ENCODE results near the gene ME2.
A peak's percentile ranks its signal among the peaks of the same experiment; 100 is the strongest.
"Not testable (repeated sequence)": the region's sequence is repeated elsewhere in the genome, so short reads cannot be mapped to it uniquely, and the experiment has no call there.

Gene ME2

DNA sequence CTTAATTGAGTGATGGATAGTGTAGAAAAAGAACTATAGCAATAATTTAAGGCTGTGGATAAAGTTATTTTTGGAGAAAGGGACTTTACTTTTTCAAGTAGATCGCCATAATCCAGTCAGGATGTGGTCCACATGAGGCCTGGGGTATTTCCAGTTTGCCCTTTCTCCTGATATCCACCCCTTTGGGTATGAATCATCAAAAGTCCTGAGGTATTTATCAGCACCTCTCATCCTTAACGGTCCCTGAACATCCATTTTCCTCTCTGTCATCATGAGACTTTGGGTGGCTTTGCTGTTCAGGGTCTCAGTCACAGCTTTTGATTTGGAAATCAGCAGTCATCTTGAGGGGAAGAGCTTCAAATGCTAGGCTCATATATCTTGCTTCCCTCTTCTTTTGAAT, 49.6 kb downstream of the ME2 start:
- ATAC-seq: no peak
- peaks cover 4% of the 10 kb centered on the region for H3K9me3 Mint-ChIP-seq
- H3K27ac Mint-ChIP-seq: no peak overlapping the region
- H3K36me3 Mint-ChIP-seq: peaks cover 56% of the 10 kb centered on the region
- no peaks in the 10 kb centered on the region for H3K4me1 Mint-ChIP-seq
- H3K27me3 Mint-ChIP-seq: no peaks in the 10 kb centered on the region
- no peak overlapping the region for H3K4me3 Mint-ChIP-seq

DNA sequence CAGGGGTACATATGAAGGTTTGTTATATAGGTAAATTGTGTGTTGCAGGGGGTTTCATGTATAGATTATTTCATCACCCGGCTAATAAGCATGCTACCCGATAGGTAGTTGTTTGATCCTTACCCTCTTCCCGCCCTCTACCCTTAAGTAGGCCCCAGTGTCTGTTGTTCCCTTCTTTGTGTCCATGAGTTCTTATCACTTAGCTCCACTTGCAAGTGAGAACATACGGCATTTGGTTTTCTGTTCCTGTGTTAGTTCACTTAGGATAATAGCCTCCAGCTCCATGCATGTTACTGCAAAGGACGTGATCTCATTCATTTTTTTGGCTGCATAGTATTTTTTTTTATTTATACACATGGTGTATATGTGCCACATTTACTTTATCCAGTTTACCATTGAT, 54.8 kb downstream of the ME2 start:
- H3K9me3 Mint-ChIP-seq: no peaks in the 10 kb centered on the region
- ATAC-seq: no peak
- H3K36me3 Mint-ChIP-seq: peaks cover 46% of the 10 kb centered on the region
- H3K27ac Mint-ChIP-seq: no peak overlapping the region
- no peaks in the 10 kb centered on the region for H3K4me1 Mint-ChIP-seq
- H3K27me3 Mint-ChIP-seq: no peaks in the 10 kb centered on the region
- no peak overlapping the region for H3K4me3 Mint-ChIP-seq

DNA sequence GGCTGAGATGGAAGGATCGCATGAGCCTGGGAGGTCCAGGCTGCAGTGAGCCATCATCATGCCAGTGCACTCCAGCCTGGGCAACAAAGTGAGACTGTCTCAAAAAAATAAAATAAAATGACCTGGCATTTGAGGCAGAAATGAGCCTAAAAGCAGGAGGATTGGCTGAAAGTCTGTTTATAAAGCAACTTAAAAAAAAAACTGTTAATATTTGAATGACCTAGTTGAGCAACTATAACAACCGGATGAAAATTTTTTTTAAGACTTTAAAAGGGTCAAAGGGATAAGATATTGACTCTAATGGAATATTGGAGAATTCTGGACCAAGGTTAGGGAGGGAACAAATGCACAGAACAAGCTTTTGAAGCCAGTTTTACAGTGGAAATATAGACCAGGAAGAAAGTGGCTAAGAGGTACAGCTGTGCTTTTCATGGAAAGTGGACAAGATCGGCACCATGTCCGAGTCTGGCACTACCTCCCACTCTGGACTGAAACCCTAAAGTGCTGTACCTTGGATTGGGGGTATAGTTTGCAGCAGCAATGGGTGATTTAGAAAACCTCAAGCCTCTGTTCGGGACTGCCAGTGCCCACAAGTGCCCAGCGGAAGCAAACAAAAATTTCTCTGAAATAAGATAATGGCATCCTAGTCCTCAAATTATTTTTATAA, 55.8 kb downstream of the ME2 start:
- no peak overlapping the region for H3K27ac Mint-ChIP-seq

DNA sequence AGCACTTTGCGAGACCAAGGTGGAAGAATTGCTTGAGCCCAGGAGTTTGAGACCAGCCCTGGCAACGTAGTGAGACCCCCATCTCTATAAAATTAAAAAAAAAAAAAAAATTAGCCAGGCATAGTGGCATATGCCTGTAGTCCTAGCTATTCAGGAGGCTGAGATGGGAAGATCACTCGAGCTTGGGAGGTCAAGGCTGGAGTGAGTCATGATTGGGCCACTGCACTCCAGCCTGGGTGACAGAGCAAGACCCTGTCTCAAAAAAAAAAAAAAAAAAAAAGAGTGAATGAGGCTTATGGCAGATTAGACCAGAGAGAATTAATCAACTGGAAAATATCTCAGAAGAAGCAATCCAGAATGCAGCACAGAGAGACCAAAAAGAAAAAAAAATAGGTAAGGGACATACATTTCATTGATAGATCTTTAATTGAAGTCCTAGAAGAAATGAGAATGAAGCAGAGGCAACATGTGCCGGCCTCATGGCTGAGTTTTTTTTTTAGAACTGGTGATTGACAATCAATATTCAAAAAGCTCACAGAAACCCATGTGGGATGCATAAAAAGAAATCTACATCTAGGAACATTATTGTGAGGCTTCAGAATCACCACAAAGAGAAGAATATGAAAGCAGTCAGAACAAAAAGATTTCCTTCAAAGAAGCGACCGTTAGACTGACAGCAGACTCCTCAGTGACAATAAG, 56.7 kb downstream of the ME2 start:
- no peak for ATAC-seq
- H3K4me1 Mint-ChIP-seq: no peaks in the 10 kb centered on the region
- no peak overlapping the region for H3K27ac Mint-ChIP-seq
- no peak overlapping the region for H3K4me3 Mint-ChIP-seq
- no peaks in the 10 kb centered on the region for H3K27me3 Mint-ChIP-seq
- no peaks in the 10 kb centered on the region for H3K9me3 Mint-ChIP-seq
- peaks cover 57% of the 10 kb centered on the region for H3K36me3 Mint-ChIP-seq

More for the DNA sequence above, 55.8 kb downstream of the ME2 start:
- H3K27me3 Mint-ChIP-seq: no peaks in the 10 kb centered on the region
- H3K4me3 Mint-ChIP-seq: no peak overlapping the region
- H3K4me1 Mint-ChIP-seq: no peaks in the 10 kb centered on the region
- ATAC-seq: no peak
- H3K36me3 Mint-ChIP-seq: peaks cover 54% of the 10 kb centered on the region
- H3K9me3 Mint-ChIP-seq: no peaks in the 10 kb centered on the region

DNA sequence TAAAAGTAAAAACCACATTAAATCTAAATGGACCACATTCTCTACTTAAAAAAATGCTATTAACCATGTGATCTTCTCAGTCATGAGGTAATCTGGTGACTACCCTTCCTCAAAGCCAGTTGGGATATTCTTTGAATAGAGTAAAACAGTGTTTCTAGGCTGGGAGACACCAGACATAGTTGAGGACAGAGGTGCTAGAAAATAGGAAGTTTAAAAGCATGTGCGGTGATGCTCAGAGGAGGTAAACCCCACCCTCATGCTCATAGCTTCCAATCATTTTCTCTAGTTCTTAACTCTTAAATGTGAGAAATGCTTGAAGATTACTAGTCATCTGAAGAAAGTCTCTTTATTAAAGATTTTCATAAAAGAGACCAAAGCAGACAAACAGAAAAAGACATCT, 58.3 kb downstream of the ME2 start:
- no peak for ATAC-seq
- Mint-ChIP-seq H3K36me3 (peaks cover 60% of the 10 kb centered on the region), H3K4me3 (no peak overlapping the region), H3K27ac (peak overlapping the region; percentile 5), H3K9me3 (no peaks in the 10 kb centered on the region), H3K4me1 (no peaks in the 10 kb centered on the region), H3K27me3 (no peaks in the 10 kb centered on the region)

DNA sequence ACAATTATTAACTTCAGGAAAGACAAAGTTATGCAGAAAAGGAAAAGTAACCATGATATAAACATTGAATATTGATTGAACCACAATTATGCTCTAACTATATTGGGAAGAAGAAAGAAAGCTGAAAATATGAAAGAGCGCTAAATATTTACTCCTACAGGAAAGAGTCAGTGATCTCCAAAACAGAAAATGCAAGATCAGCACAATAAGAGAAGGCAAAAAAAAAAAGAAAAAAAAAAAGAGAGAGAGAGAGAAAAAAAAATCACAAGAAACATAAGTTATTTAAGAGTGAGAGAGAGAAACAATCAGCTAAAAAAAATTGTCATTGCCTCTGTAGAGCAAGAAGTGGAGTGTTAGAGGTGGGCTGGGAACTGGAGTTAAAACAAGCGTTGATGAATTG, 60.0 kb downstream of the ME2 start:
- no peaks in the 10 kb centered on the region for H3K4me1 Mint-ChIP-seq
- peaks cover 52% of the 10 kb centered on the region for H3K36me3 Mint-ChIP-seq
- no peaks in the 10 kb centered on the region for H3K27me3 Mint-ChIP-seq
- ATAC-seq: no peak
- no peak overlapping the region for H3K4me3 Mint-ChIP-seq
- H3K9me3 Mint-ChIP-seq: no peaks in the 10 kb centered on the region
- H3K27ac Mint-ChIP-seq: peak overlapping the region; percentile 23

DNA sequence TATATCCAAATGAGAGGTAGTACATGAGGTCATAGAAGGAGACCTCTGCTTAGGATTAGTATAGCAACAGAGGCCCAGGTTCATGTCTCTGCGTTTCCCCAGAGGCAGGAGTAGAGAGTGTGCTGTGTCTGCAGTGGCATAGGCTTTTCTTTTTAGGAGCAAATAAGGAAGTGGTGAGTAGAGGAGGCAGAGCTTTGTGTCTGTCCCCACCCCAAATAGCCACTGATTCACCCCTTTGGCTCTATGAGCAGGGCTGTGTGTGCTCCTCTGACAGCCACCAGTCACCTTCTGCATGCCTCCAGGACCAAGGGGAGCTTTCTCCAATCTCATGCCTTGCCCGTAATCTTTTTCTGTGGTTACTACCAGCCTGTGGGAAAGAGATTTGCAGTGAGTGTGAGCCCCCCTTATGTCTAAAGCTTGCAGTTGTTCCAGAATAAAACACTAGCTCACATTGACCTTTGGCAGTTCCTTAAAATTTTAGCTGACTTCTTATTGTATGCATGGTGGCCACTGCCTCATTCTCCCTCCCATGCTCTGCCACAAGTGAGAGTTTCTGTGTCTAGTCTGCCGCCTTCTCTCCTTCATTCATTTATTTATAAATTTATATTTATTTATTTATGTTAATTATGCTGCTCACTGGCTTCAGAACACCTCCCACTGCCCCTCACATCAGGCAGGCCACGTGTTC, 65.5 kb downstream of the ME2 start:
- peak; percentile 31 for ATAC-seq
- H3K4me1 Mint-ChIP-seq: no peaks in the 10 kb centered on the region
- no peaks in the 10 kb centered on the region for H3K27me3 Mint-ChIP-seq
- no peaks in the 10 kb centered on the region for H3K9me3 Mint-ChIP-seq
- H3K4me3 Mint-ChIP-seq: no peak overlapping the region
- H3K36me3 Mint-ChIP-seq: peaks cover 49% of the 10 kb centered on the region
- H3K27ac Mint-ChIP-seq: no peak overlapping the region

DNA sequence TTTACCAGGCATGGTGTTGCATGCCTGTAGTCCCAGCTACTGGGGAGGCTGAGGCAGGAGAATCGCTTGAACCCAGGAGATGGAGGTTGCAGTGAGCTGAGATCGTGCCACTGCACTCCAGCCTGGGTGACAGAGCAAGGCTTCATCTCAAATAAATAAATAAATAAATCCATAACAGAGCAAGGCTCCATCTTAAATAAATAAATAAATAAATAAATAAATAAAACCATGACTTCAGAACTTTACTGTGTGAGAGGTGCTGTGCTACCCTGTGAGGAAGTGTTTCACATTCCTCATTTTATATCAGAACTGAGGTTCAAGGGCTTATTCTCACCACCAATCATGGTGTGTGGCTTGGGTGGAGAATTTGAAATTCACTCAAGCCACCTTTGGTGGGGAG, 67.0 kb downstream of the ME2 start:
- not testable (repeated sequence) for H3K27me3 Mint-ChIP-seq, ATAC-seq, H3K27ac Mint-ChIP-seq, H3K4me3 Mint-ChIP-seq, H3K4me1 Mint-ChIP-seq, H3K9me3 Mint-ChIP-seq
- peaks cover 43% of the 10 kb centered on the region for H3K36me3 Mint-ChIP-seq

DNA sequence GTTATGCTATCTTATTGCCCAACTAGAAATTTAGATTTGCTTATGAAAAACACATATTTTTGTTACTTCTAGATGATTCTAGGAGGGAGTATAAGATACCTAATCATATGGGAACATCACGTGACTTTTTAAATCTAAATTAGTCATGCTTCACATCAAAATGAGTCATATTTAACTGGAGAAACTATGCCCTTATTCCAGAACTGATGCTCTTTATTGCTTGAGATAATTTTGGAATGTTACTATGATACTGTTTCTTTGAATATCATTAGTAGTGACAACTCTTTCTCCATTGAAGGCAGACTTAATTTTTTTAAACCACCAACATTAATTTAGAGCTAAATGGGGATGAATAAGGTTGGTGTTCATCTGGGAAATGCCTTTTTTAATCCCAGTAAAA, 69.0 kb downstream of the ME2 start:
- H3K9me3 Mint-ChIP-seq: no peaks in the 10 kb centered on the region
- H3K36me3 Mint-ChIP-seq: peaks cover 42% of the 10 kb centered on the region

DNA sequence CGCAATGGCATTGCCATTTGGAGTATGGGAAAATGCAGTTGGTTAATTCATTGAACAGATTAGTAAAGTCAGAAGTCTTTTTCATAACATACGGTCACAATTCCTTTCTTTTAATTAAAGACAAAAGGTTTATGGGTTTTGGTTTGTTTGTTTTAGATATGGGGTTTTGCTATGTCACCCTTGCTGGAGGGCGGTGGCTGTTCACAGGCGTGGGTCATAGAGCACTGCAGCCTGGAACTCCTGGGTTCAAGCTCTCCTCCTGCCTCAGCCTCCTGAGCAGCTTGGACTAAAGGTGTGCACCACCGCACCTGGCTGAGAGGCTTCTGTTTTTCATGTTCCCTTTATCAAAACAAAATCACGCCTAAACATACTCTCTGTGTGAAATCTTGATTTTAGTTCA, 70.3 kb downstream of the ME2 start:
- H3K4me1 Mint-ChIP-seq: no peaks in the 10 kb centered on the region
- no peak overlapping the region for H3K4me3 Mint-ChIP-seq
- ATAC-seq: no peak
- peaks cover 33% of the 10 kb centered on the region for H3K36me3 Mint-ChIP-seq
- H3K27ac Mint-ChIP-seq: no peak overlapping the region
- H3K27me3 Mint-ChIP-seq: no peaks in the 10 kb centered on the region
- H3K9me3 Mint-ChIP-seq: no peaks in the 10 kb centered on the region

More for the DNA sequence above, 69.0 kb downstream of the ME2 start:
- Mint-ChIP-seq H3K27ac (no peak overlapping the region), H3K27me3 (no peaks in the 10 kb centered on the region), H3K4me1 (no peaks in the 10 kb centered on the region), H3K4me3 (no peak overlapping the region)
- no peak for ATAC-seq

DNA sequence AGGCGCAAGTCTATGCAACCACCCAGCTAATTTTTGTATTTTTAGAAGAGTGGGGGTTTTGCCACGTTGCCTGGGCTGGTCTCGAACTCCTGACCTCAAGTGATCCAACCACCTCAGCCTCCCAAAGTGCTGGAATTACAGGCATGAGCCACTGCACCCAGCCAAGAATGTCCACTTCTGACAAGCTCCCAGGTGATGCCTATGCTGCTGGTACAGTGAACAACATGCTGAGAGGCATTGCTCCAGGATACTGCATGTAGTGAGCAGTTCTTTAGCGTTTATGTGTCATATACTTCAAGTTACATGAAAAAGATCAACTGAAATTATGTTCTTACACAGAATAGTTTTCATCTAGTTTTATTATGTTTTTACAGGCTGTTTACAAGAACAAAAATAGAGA, 71.7 kb downstream of the ME2 start:
- ATAC-seq: no peak
- Mint-ChIP-seq H3K9me3 (no peaks in the 10 kb centered on the region), H3K27ac (no peak overlapping the region)

DNA sequence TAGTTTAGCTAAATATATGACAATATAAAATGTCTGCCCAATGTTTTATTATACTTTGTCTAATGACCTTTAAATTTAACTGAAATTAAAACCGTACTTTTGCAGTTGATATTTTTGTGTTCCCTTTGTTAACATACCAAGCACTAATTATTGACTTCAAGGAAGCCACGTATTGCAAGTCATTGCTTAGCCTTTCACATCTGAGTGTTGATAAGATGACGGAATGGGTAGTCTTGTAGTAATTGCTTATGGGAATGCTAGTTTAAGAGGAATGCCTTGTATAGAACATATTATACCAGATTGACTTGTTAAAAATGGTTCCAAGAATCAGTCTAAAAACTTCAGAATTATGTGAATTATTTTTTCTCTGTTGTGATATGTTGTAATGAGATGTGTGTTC, 74.9 kb downstream of the ME2 start:
- no peaks in the 10 kb centered on the region for H3K36me3 Mint-ChIP-seq
- no peaks in the 10 kb centered on the region for H3K4me1 Mint-ChIP-seq
- H3K4me3 Mint-ChIP-seq: no peak overlapping the region
- H3K27ac Mint-ChIP-seq: no peak overlapping the region
- H3K27me3 Mint-ChIP-seq: no peaks in the 10 kb centered on the region
- H3K9me3 Mint-ChIP-seq: no peaks in the 10 kb centered on the region
- no peak for ATAC-seq

More for the DNA sequence above, 71.7 kb downstream of the ME2 start:
- no peak overlapping the region for H3K4me3 Mint-ChIP-seq
- H3K36me3 Mint-ChIP-seq: peaks cover 22% of the 10 kb centered on the region
- no peaks in the 10 kb centered on the region for H3K4me1 Mint-ChIP-seq
- no peaks in the 10 kb centered on the region for H3K27me3 Mint-ChIP-seq

DNA sequence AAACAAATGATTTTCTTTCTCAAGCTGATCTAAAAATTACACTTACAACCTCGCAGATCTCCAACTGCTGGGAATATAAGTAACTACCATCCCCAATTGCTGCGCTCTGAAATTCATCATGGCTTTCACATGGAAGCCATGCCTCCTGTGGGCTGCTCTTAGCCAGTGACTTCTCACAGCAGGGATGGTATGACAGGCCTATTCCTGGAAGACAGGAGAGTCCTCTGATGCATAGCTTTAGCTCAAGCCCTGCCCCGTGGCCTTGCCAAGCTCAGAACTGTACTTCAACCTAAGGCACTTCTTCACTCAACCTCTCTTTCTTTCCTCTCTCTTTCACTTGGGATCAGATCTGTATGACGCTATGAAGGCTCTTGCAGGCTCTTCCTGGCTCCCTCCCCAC, 76.3 kb downstream of the ME2 start:
- no peaks in the 10 kb centered on the region for H3K4me1 Mint-ChIP-seq
- peaks cover 3% of the 10 kb centered on the region for H3K9me3 Mint-ChIP-seq
- no peak for ATAC-seq
- H3K36me3 Mint-ChIP-seq: no peaks in the 10 kb centered on the region
- H3K27me3 Mint-ChIP-seq: no peaks in the 10 kb centered on the region
- no peak overlapping the region for H3K27ac Mint-ChIP-seq
- H3K4me3 Mint-ChIP-seq: no peak overlapping the region

DNA sequence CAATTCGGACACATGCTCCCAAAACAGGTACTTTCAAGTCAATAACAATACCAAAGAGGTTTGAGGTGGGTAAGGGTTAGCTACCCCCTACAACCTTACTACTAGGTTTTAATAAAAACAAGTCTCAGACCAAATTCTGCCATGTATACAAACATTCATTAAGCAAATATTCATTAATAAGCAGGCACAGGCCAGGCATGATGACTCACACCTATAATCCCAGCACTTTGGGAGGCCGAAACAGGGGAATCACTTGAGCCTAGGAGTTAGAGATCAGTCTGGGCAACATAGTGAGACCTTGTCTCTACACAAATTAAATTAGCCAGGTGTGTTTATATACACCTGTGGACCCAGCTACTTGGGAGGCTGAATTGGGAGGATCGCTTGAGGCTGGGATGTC, 77.2 kb downstream of the ME2 start:
- no peak for ATAC-seq
- Mint-ChIP-seq H3K36me3 (no peaks in the 10 kb centered on the region), H3K4me1 (no peaks in the 10 kb centered on the region), H3K9me3 (peaks cover 3% of the 10 kb centered on the region), H3K4me3 (no peak overlapping the region), H3K27me3 (no peaks in the 10 kb centered on the region), H3K27ac (no peak overlapping the region)

DNA sequence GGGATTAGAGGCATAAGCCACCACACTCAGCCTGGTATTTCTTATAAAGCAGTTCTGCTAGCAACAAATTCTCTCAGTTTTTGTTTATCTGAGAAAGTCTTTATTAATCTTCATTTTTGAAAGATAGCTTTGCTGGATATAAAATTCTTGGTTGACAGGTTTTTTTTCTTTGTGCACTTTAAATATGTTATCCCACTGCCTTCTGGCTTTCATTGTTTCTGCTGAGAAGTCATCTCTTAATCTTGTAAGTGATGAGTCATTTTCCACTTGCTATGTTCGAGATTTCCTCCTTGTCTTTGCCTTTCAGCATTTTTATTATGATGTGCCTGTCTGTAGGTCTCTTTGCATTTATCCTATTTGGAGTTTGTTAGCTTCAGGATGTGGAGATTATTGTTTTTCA, 83.1 kb downstream of the ME2 start:
- Mint-ChIP-seq H3K4me3 (no peak overlapping the region), H3K36me3 (peaks cover 17% of the 10 kb centered on the region), H3K4me1 (no peaks in the 10 kb centered on the region), H3K9me3 (peaks cover 16% of the 10 kb centered on the region), H3K27me3 (no peaks in the 10 kb centered on the region), H3K27ac (no peak overlapping the region)
- ATAC-seq: no peak

Data from stimulated activated memory B cell treated with anti-CD40 and anti-IgM and Interleukin-4, amounts not matched to agents 10 μg/mL and 1 μg/mL and 100 μg/mL, for 72 hours (primary cell).